ENCODE results near the gene RNF126.

Gene RNF126

DNA sequence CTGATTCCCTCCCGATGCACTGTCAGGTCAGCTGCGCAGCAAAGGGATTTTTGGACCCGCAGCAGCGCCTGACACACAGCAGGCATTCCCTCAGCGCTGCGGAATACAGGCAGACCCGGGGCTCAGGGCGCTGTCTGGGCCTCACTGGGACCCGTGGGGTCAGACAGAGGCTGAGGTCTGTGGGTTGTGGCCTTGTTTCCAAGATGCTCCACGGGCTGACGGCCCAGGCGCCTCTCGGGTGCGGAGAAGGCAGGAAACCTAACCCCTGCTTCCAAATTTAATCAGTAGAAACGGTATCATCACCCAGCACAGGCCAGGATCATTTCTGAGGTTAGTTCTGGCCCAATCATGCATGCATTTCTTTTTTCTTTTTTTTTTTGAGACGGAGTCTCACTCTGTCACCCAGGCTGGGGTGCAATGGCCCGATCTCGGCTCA lies 686 bp upstream of the RNF126 start:
- TF ChIP-seq, protein P1, sequence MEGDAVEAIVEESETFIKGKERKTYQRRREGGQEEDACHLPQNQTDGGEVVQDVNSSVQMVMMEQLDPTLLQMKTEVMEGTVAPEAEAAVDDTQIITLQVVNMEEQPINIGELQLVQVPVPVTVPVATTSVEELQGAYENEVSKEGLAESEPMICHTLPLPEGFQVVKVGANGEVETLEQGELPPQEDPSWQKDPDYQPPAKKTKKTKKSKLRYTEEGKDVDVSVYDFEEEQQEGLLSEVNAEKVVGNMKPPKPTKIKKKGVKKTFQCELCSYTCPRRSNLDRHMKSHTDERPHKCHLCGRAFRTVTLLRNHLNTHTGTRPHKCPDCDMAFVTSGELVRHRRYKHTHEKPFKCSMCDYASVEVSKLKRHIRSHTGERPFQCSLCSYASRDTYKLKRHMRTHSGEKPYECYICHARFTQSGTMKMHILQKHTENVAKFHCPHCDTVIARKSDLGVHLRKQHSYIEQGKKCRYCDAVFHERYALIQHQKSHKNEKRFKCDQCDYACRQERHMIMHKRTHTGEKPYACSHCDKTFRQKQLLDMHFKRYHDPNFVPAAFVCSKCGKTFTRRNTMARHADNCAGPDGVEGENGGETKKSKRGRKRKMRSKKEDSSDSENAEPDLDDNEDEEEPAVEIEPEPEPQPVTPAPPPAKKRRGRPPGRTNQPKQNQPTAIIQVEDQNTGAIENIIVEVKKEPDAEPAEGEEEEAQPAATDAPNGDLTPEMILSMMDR (conservative IDR thresholded peaks at IDR 0.05): no peak
- H3K27ac ChIP-seq: peak overlapping the region; percentile 94

DNA sequence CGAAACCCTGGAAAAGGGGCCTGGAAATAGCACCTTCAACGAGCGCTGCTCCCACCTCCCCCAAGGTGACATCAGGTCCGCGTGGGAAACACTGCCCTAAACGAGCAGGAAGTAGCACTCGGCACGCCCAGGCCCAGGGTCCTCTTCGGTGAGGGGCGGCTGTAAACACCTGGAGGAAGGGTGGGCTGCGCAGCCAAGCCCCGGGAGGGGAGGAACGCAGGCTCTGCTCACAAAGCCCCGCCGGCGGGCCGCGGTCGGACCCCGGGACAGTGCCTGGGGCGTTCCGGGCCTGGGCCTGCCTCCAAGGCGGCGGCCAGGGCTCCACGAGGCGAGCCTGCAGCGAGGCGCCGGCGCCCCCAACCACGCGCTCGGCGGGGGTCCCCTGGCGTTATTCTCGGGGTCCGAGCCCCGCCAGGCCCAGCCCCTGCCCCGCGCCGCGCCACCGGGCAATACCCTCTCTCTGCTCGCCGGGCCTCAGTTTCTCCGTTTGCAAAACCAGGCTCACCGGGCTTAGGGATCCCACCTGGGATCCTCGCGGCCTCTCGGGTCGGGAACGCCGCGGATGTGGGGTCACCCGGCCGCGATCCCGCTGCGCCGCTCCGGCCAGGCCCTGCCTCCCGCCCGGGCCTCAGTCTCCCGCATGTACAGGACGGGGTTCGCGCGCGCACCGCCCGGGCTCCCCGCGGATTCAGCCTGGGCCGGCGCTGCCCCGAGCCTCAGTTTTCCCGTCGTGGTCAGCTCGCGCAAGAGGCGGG lies 630 bp downstream of the RNF126 start:
- TF ChIP-seq, protein P1 (conservative IDR thresholded peaks at IDR 0.05): no peak
- peak overlapping the region; percentile 94 for H3K27ac ChIP-seq

DNA sequence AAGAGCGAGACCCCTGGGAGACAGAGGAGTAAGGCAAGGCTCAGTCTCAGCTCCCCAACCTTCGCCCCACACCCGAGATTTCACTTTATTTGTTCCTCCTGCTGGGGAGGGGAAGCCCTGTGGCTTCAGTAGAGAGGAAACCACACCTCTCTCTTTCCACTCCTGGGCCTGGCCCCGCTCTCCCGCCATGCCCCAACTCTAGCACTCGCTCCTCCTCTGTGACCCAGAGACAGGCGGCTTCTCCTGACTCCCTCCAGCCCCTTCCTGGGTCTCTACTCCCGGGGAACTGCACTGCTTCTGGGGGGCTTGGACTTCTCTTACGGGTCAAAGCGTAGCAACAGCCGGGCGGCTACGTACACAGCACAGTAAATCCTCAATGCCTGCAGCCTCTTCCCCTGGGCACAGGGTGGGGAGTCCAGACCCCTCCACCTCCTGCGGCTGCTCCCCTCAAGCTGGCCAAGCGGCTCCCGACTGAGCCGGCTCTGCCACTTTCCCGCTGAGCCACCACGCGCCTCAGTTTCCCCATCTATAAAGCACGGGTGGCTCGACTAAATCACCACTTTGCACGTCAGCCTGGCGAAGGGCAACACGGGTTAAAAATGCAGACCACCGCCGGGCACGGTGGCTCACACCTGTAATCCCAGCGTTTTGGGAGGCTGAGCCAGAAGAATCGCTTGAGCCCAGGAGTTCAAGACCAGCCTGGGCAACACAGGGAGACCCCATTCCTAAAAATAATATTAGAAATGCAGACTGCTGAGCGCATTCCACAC lies 1.4 kb downstream of the RNF126 start:
- TF ChIP-seq, protein P1 (conservative IDR thresholded peaks at IDR 0.05): no peak
- peak overlapping the region; percentile 94 for H3K27ac ChIP-seq

DNA sequence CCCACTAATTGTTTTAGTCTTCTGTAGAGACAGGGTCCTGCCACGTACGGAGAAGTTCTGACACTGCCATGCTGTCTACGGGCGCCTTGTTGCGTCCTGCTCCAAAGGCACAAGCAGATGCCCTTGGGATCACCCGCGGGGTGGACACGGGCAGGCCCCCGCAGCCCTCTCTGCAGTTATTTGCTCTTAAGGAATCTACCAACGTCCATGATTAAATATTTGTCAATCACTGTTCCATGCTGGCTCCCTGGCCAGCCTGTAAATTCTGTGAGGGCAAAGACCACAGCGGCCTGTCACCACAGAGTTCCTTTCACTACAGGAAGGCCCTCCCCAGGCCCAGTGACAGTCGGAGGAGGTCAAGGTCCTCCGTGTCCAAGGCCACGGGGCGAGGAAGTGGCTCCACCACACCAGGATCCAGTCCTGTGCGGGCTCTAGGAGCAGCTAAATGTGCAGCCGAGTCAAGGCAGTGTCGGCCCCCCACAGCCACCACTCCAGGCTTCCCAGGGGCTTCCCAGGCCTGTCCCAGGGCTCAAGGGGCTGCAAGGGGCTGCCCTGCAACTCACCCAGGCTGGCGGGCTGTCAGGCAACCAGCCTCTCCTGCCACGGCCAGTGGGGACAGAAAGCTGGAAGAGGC lies 2.1 kb downstream of the RNF126 start:
- TF ChIP-seq, protein P1 (conservative IDR thresholded peaks at IDR 0.05): no peak
- H3K27ac ChIP-seq: peak overlapping the region; percentile 94

DNA sequence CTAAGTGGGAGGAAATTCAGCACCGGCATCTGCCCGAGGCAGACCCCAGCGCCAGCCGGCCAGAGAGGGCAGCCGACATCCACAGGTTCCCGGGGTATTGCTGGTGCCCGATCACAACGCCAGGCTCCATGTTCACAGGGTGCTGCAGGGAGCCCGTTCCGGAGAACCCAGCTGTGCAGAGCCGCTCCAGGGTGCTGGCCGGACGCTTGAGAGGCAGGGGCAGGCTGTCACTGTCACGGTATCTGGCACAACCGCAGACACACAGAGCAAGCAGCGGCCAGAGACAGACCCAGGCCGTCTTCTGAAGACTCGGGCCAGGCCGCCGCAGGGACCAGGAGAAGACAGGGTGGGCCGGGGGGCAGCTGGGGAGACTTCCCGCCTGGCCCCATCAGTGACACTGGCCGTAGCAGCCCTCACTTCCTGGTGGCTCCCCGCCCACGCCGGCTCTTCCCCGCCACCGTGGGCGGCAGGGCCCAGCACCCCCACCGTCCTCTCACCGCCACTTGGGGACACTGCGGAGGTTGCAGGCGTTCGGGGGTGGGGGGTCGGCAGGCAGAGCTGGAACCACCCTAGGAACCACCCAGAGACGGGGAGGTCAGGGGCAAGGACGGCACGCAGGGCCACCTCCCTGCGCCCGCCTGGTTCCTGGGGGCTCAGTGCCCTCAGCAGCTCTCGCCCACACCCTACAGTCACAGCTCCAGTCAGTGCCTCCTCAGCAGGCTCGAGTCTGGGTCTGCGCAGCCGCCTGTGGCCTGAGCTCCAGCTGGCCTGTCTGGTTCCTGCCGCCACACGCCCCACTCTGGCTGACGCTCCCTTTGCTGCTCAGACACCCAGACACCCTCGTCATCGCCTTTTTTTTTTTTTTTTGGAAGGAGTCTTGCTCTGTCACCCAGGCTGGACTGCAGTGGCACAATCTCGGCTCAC lies 3.8 kb downstream of the RNF126 start:
- no peak overlapping the region for H3K27ac ChIP-seq
- TF ChIP-seq, protein P1 (conservative IDR thresholded peaks at IDR 0.05): no peak

DNA sequence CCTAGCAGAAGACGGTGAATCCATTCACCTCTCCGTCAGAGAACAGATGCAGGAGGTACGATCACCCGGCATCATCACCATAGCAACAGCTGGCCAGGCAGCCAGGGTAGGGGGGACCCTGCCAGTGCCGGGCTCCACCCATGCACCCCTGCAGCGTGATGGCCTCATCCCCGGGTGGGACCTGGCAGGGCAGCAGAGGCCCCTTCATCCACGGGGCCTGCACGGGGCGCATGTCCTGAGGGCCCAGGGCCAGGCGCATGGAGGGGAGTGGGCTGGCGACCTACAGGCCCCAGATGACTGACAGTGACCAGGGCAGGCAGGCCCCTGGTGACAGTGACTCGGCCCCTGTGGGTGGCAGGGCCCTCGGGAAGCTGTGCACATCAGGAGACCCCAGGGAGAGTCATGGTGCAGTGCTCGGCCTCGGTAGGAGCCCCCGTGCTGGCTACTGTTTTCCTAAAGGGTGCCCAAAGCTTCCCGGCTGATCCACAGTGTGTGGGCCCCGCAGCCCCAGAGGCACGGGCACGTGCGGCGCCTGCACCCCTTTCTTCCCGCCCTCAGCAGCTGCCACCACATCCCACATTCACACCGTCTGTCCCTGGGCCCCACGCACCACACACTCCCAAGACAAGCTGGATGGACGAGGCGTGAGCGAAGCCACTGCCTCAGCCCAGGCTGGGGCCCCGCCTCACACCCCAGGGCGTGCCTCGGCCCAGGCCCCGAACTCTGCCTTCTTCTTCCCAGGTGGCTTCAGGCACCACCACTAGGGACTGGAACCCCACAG lies 4.8 kb downstream of the RNF126 start:
- TF ChIP-seq, protein P1 (conservative IDR thresholded peaks at IDR 0.05): no peak
- H3K27ac ChIP-seq: no peak overlapping the region

Measured in VCaP (cell line).